Raji (cell line): ENCODE measurements around the gene TOR4A.

Experiments
- POLR2A ChIP-seq: IDR thresholded peaks from 2 replicates; pipeline ENCODE4 v1.6.1; 2011; ENCODE audit warnings: low read depth, low read length, control low read depth; ENCODE audit not compliant: insufficient read depth

Gene TOR4A

GRCh38 chr9:137319011-137319738 lies 41.6 kb downstream of the TOR4A start:
- TF ChIP-seq POLR2A: no peak

- TF ChIP-seq POLR2A: no peak
Measured at GRCh38 chr9:137319739-137320551, 42.4 kb downstream of the TOR4A start.

- TF ChIP-seq POLR2A: no peak
Measured at GRCh38 chr9:137320555-137321384, 43.2 kb downstream of the TOR4A start.

- TF ChIP-seq POLR2A: no peak
Measured at GRCh38 chr9:137321726-137322361, 44.3 kb downstream of the TOR4A start.

GRCh38 chr9:137323531-137324331 lies 46.2 kb downstream of the TOR4A start:
- no peak for TF ChIP-seq POLR2A

- no peak for TF ChIP-seq POLR2A
Measured at GRCh38 chr9:137325124-137325523, 47.6 kb downstream of the TOR4A start.

- TF ChIP-seq POLR2A: no peak
Measured at GRCh38 chr9:137325799-137326198, 48.3 kb downstream of the TOR4A start.

GRCh38 chr9:137326445-137327065 lies 49.0 kb downstream of the TOR4A start:
- no peak for TF ChIP-seq POLR2A

- no peak for TF ChIP-seq POLR2A
Measured at GRCh38 chr9:137330689-137331088, 53.2 kb downstream of the TOR4A start.

GRCh38 chr9:137331929-137332328 lies 54.4 kb downstream of the TOR4A start:
- TF ChIP-seq POLR2A: no peak
